Measurements from ENCODE around the gene DUSP23.

DUSP23 gene

DNA sequence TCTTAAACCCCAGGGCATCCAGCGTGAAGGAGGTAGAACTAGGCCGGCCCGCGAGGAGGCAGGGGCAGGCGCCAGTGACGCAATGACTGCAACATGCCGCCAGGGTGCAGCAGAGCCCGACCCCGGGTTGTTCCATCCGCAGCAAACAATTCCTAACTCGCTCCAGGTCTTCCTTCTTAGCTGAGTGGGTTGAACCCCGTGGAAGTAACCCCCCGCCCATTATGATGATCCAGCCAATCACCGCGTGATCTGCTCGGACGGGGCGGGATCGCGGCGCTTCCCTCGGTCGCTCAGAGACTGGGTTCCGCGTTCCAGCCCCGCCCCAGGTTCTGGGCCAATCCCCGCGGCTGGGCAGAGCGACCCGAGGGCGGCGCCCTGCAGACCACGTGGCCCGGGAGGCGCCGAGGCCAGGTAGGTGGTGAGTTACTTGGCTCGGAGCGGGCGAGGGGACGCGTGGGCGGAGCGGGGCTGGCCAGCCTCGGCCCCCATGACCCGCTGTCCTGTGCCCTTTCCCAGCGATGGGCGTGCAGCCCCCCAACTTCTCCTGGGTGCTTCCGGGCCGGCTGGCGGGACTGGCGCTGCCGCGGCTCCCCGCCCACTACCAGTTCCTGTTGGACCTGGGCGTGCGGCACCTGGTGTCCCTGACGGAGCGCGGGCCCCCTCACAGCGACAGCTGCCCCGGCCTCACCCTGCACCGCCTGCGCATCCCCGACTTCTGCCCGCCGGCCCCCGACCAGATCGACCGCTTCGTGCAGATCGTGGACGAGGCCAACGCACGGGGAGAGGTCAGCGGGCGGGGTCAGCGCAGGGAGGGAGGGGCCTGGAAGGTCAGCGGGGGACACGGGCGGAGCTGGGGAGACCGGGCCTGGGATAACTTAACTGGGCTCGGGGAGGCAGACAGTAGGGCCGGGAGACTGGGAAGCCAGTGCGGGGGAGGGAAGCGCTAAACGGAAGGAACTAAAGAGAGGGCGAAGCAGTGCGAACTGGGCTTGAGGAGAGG is at the start of gene DUSP23:
TSS of gene DUSP23 (plus strand) at position 380 of the 1,000 bp plus-strand sequence. CDS start at position 519, 139 bp downstream.
- TF ChIP-seq, protein P1, sequence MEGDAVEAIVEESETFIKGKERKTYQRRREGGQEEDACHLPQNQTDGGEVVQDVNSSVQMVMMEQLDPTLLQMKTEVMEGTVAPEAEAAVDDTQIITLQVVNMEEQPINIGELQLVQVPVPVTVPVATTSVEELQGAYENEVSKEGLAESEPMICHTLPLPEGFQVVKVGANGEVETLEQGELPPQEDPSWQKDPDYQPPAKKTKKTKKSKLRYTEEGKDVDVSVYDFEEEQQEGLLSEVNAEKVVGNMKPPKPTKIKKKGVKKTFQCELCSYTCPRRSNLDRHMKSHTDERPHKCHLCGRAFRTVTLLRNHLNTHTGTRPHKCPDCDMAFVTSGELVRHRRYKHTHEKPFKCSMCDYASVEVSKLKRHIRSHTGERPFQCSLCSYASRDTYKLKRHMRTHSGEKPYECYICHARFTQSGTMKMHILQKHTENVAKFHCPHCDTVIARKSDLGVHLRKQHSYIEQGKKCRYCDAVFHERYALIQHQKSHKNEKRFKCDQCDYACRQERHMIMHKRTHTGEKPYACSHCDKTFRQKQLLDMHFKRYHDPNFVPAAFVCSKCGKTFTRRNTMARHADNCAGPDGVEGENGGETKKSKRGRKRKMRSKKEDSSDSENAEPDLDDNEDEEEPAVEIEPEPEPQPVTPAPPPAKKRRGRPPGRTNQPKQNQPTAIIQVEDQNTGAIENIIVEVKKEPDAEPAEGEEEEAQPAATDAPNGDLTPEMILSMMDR (conservative IDR thresholded peaks at IDR 0.05; ENCODE audit: low read depth): peak; percentile 95
- CTCF ChIA-PET: interaction anchor here (0.6 to 1.7 kb wide), 12 partner anchors 9 to 511 kb away, joined by 3 to 16 read pairs (median 4); no protein-coding TSS in a partner anchor
- H3K27ac ChIP-seq: peak within 1 kb of the TSS; percentile 81
- DNase-seq (ENCODE audit: low spot score): peak; percentile 99
- POLR2A ChIA-PET (ENCODE audit: low non-redundant PET): interaction anchor here (0.6 to 1.0 kb wide), 2 partner anchors 45 to 112 kb away, joined by 3 to 5 read pairs; no protein-coding TSS in a partner anchor

- CTCF ChIA-PET: no interaction called here
- POLR2A ChIA-PET (ENCODE audit: low non-redundant PET): no interaction called here
- TF ChIP-seq, protein P1 (conservative IDR thresholded peaks at IDR 0.05; ENCODE audit: low read depth): no peak
- no peak for DNase-seq (ENCODE audit: low spot score)
- no peak overlapping the region for H3K27ac ChIP-seq
Observed at GRCh38 chr1:159737238-159737916, 43.4 kb upstream of the DUSP23 start.

- DNase-seq (ENCODE audit: low spot score): no peak
- POLR2A ChIA-PET (ENCODE audit: low non-redundant PET): no interaction called here
- TF ChIP-seq, protein P1 (conservative IDR thresholded peaks at IDR 0.05; ENCODE audit: low read depth): no peak
- no peak overlapping the region for H3K27ac ChIP-seq
- CTCF ChIA-PET: no interaction called here
Observed at GRCh38 chr1:159743651-159744410, 36.9 kb upstream of the DUSP23 start.

GRCh38 chr1:159746666-159747065 is 34.1 kb upstream of the DUSP23 start:
- ChIA-PET POLR2A (ENCODE audit: low non-redundant PET) (no interaction called here), CTCF (no interaction called here)
- H3K27ac ChIP-seq: no peak overlapping the region
- TF ChIP-seq, protein P1 (conservative IDR thresholded peaks at IDR 0.05; ENCODE audit: low read depth): no peak
- no peak for DNase-seq (ENCODE audit: low spot score)

DNA sequence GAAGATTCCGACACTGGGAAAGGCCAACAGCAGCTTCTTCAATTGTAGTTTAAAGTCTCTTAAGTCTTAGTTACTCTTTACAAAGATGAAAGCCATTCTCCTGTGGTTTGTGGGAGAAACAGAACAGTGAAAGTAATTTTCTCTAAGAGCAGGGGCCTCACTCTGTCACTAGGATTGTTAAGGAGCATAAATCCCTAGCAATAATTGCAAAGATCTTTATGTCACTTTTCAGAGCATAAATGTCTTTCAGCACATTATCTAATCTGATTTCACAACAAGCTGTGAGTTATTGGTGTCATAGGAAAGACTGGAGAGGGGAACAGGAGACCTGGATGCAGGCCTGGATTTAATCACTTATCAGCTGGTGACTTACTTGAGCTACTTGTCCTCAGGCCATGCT is 32.4 kb upstream of the DUSP23 start:
- DNase-seq (ENCODE audit: low spot score): no peak
- no peak overlapping the region for H3K27ac ChIP-seq
- TF ChIP-seq, protein P1 (conservative IDR thresholded peaks at IDR 0.05; ENCODE audit: low read depth): no peak
- ChIA-PET CTCF (interaction anchor here (0.5 kb wide), 1 partner anchor 134 kb away, joined by 7 read pairs; no protein-coding TSS in a partner anchor), POLR2A (ENCODE audit: low non-redundant PET) (no interaction called here)

DNA sequence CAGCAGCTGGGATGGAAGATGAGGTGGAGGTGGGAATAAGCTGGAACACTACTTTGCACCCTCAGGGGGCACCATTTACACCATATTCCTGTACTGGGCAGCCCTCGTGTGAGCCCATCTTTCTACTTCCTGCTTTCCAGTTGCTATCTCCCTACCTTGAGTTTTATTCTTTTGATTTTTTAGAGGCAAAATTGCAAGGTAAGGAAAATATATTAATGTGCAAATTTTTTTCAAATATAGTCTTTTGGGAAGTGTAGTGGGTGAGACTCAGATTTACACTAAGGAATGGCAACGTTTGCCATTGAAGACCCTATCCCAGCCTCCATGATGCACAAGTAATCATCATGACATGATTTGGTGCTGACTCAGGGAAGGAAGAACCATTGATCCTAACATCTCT is 31.1 kb upstream of the DUSP23 start:
- no peak overlapping the region for H3K27ac ChIP-seq
- no peak for DNase-seq (ENCODE audit: low spot score)
- CTCF ChIA-PET: no interaction called here

More for the DNA sequence above, 31.1 kb upstream of the DUSP23 start:
- TF ChIP-seq, protein P1 (conservative IDR thresholded peaks at IDR 0.05; ENCODE audit: low read depth): no peak
- POLR2A ChIA-PET (ENCODE audit: low non-redundant PET): no interaction called here

All from RWPE1 (cell line).